ENCODE data around the gene COL25A1.

- TF ChIP-seq POLR2A (IDR thresholded peaks at IDR 0.05; ENCODE audit: low read length) (no peak), NR3C1 (IDR thresholded peaks at IDR 0.05) (no peak), SMC3 (IDR thresholded peaks at IDR 0.05) (no peak)
- TF ChIP-seq, protein P1, sequence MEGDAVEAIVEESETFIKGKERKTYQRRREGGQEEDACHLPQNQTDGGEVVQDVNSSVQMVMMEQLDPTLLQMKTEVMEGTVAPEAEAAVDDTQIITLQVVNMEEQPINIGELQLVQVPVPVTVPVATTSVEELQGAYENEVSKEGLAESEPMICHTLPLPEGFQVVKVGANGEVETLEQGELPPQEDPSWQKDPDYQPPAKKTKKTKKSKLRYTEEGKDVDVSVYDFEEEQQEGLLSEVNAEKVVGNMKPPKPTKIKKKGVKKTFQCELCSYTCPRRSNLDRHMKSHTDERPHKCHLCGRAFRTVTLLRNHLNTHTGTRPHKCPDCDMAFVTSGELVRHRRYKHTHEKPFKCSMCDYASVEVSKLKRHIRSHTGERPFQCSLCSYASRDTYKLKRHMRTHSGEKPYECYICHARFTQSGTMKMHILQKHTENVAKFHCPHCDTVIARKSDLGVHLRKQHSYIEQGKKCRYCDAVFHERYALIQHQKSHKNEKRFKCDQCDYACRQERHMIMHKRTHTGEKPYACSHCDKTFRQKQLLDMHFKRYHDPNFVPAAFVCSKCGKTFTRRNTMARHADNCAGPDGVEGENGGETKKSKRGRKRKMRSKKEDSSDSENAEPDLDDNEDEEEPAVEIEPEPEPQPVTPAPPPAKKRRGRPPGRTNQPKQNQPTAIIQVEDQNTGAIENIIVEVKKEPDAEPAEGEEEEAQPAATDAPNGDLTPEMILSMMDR (IDR thresholded peaks at IDR 0.05) = no peak
- TF ChIP-seq, protein P2, sequence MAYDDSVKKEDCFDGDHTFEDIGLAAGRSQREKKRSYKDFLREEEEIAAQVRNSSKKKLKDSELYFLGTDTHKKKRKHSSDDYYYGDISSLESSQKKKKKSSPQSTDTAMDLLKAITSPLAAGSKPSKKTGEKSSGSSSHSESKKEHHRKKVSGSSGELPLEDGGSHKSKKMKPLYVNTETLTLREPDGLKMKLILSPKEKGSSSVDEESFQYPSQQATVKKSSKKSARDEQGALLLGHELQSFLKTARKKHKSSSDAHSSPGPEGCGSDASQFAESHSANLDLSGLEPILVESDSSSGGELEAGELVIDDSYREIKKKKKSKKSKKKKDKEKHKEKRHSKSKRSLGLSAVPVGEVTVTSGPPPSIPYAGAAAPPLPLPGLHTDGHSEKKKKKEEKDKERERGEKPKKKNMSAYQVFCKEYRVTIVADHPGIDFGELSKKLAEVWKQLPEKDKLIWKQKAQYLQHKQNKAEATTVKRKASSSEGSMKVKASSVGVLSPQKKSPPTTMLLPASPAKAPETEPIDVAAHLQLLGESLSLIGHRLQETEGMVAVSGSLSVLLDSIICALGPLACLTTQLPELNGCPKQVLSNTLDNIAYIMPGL (CRISPR knock-in tag; IDR thresholded peaks at IDR 0.05; ENCODE audit: borderline replicate concordance) = no peak
Observed at GRCh38 chr4:108941904-108942430, 360.5 kb downstream of the COL25A1 start.
